Lower leg skin (tissue), 4 donors: ENCODE data around the gene KCTD20. TPM values are rescaled to one million over a fixed set of nuclear protein-coding genes. Genes with fewer than 3 reads are reported as not detected.
"Not testable (repeated sequence)": the region's sequence is repeated elsewhere in the genome, so short reads cannot be mapped to it uniquely, and the experiment has no call there.

ENCODE experiments used
- DNase-seq, 2 donors: peaks; one replicate each; pipeline ENCODE4 v3.0.0-alpha.2; 2019; ENCODE audit warnings: low spot score in 2 of 2
- H3K4me3 ChIP-seq: fragments of 200-600 bp; sonication (generic); 2 replicates; pipeline ENCODE4 v1.5.1; 2017; ENCODE audit warnings: mild to moderate bottlenecking, low read depth; ENCODE audit not compliant: poor library complexity, severe bottlenecking
- CTCF ChIP-seq, 3 donors: fragments of 450-650 bp; IDR thresholded peaks; one replicate each; pipeline ENCODE4 v1.5.1; 2016; ENCODE audit warnings: antibody characterized with exemption in 3 of 3, mild to moderate bottlenecking in 3 of 3, moderate library complexity in 2 of 3
- POLR2A ChIP-seq, 2 donors: fragments of 450-650 bp; IDR thresholded peaks; one replicate each; pipeline ENCODE4 v1.6.1; 2016 to 2017; ENCODE audit warnings: antibody characterized with exemption in 2 of 2, mild to moderate bottlenecking in 1 of 2, moderate library complexity in 1 of 2
- WGBS, 2 donors: methylation state at CpG; one replicate each; pipeline ENCODE4 v1.1.5; 2018; 5-methylcytosine and 5-hydroxymethylcytosine counted together
- intact Hi-C: fragments of 100-400 bp; cut with DNase I; formaldehyde crosslinking; loops from one replicate; pipeline ENCODE4 v1.15.0; 2023; ENCODE audit warnings: low total_unique reads
- total RNA-seq, 4 donors: library from RNA; depleted of rRNA; stranded (reverse); fragments of >200 nt; gene quantifications; one replicate each; pipeline ENCODE4 v1.1.0, GENCODE V29; 2016

KCTD20 gene
- 10 to 100 TPM; 48.5 to 84.1 (median 56.8) TPM for total RNA-seq

GRCh38 chr6:36442671-36443470 is at the start of gene KCTD20, which contains the start of gene PXT1:
Gene KCTD20, plus strand, starts transcription at chr6:36443000. Its CDS starts 27,098 bp downstream, at chr6:36470098.
Gene PXT1, minus strand, starts transcription at chr6:36442854. Its CDS starts 16,772 bp downstream, at chr6:36426082.
- WGBS, 2 donors = 0 to 1% methylated on average over 31 to 51 of the region's 91 CpGs
- TF ChIP-seq POLR2A (IDR thresholded peaks at IDR 0.05) (no peak), CTCF (IDR thresholded peaks at IDR 0.05) (no peak)
- peak within 1 kb of the TSS; percentile 93 for H3K4me3 ChIP-seq
- DNase-seq = peak; percentile 75 to 97
- intact Hi-C loops = loop anchor here (10.0 kb wide), 2 partner anchors 102 to 152 kb away; partner anchors contain the start of genes SRSF3 and STK38

- WGBS, 2 donors = 79 to 82% methylated on average over 1 of the region's 1 CpG
- DNase-seq = no peak
- no peak overlapping the region for H3K4me3 ChIP-seq
- intact Hi-C loops = no loop called here
- TF ChIP-seq POLR2A (IDR thresholded peaks at IDR 0.05) = no peak
- no peak for TF ChIP-seq CTCF (IDR thresholded peaks at IDR 0.05)
These were observed 42.8 kb upstream of the KCTD20 start for GRCh38 chr6:36399970-36400369.

GRCh38 chr6:36402481-36402880 is 40.3 kb upstream of the KCTD20 start:
- intact Hi-C loops = no loop called here
- H3K4me3 ChIP-seq = no peak overlapping the region
- WGBS, 2 donors = 84% methylated on average over 3 of the region's 3 CpGs
- no peak for DNase-seq
- no peak for TF ChIP-seq POLR2A (IDR thresholded peaks at IDR 0.05)
- TF ChIP-seq CTCF (IDR thresholded peaks at IDR 0.05) = no peak

- intact Hi-C loops = no loop called here
- no peak for DNase-seq
- H3K4me3 ChIP-seq = no peak overlapping the region
- WGBS, 2 donors = 92 to 97% methylated on average over 4 of the region's 4 CpGs
- no peak for TF ChIP-seq CTCF (IDR thresholded peaks at IDR 0.05)
- no peak for TF ChIP-seq POLR2A (IDR thresholded peaks at IDR 0.05)
These were observed 38.6 kb upstream of the KCTD20 start for GRCh38 chr6:36404164-36404563.

- WGBS, 2 donors = 76 to 84% methylated on average over 5 of the region's 5 CpGs
- DNase-seq, intact Hi-C loops, H3K4me3 ChIP-seq: not testable (repeated sequence)
These were observed 33.1 kb upstream of the KCTD20 start for GRCh38 chr6:36409718-36410117.

GRCh38 chr6:36413489-36414480 is 29.0 kb upstream of the KCTD20 start:
- DNase-seq = no peak
- intact Hi-C loops = no loop called here
- WGBS, 2 donors = 91 to 98% methylated on average over 4 of the region's 4 CpGs
- H3K4me3 ChIP-seq = no peak overlapping the region
- TF ChIP-seq CTCF (IDR thresholded peaks at IDR 0.05) = no peak
- no peak for TF ChIP-seq POLR2A (IDR thresholded peaks at IDR 0.05)
